Fibroblast of lung (primary cell): ENCODE results near the gene TJP3. TPM values are rescaled to one million over a fixed set of nuclear protein-coding genes. Genes with fewer than 3 reads are reported as not detected.

Experiments
- DNase-seq, 2 donors: peaks; one replicate each; pipeline versions ENCODE4 v3.0.0 to v3.0.0-alpha.2; 2010; ENCODE audit warnings: low read depth in 2 of 2
- H2AFZ ChIP-seq: 2 replicates; pipeline ENCODE4 v1.5.1; 2012; ENCODE audit warnings: low read length, control low read depth, inconsistent platforms
- H3K27ac ChIP-seq: 2 replicates; pipeline ENCODE4 v1.5.1; 2011; ENCODE audit warnings: low read length, control low read depth; ENCODE audit not compliant: insufficient read depth
- H3K27me3 ChIP-seq: 2 replicates; pipeline ENCODE4 v1.5.1; 2011; ENCODE audit warnings: mild to moderate bottlenecking, low read length; ENCODE audit not compliant: control insufficient read depth, insufficient read depth
- H3K36me3 ChIP-seq: 2 replicates; pipeline ENCODE4 v1.5.1; 2011; ENCODE audit warnings: low read length; ENCODE audit not compliant: control insufficient read depth, insufficient read depth
- H3K4me1 ChIP-seq: 2 replicates; pipeline ENCODE4 v1.5.1; 2011; ENCODE audit warnings: low read length; ENCODE audit not compliant: control insufficient read depth, insufficient read depth; ENCODE audit errors: extremely low read depth
- H3K4me2 ChIP-seq: 2 replicates; pipeline ENCODE4 v1.5.1; 2011; ENCODE audit warnings: low read length, control low read depth; ENCODE audit not compliant: insufficient read depth; ENCODE audit errors: extremely low read depth
- H3K4me3 ChIP-seq, 4 experiments: fragments of 200-600 bp in 1 of 4; sonication (generic) in 1 of 4; replicated peaks in 1 of 4; 2 replicates each; pipeline ENCODE4 v1.5.1; 2011 to 2016; ENCODE audit warnings: low read length in 4 of 4, low read depth in 3 of 4, mild to moderate bottlenecking in 3 of 4, control low read depth in 2 of 4, inconsistent platforms in 1 of 4, mixed read lengths in 1 of 4; ENCODE audit not compliant: insufficient read depth in 1 of 4; ENCODE audit errors: control extremely low read depth in 1 of 4
- H3K79me2 ChIP-seq: 2 replicates; pipeline ENCODE4 v1.5.1; 2012; ENCODE audit warnings: mild to moderate bottlenecking, low read length, inconsistent platforms; ENCODE audit not compliant: control insufficient read depth, insufficient read depth
- H3K9ac ChIP-seq: 2 replicates; pipeline ENCODE4 v1.5.1; 2011; ENCODE audit warnings: mild to moderate bottlenecking, low read length, control low read depth; ENCODE audit not compliant: insufficient read depth
- H3K9me3 ChIP-seq: 2 replicates; pipeline ENCODE4 v1.5.1; 2012; ENCODE audit warnings: low read depth, low read length; ENCODE audit not compliant: control insufficient read depth, insufficient read depth
- H4K20me1 ChIP-seq: 2 replicates; pipeline ENCODE4 v1.5.1; 2011; ENCODE audit warnings: low read length; ENCODE audit not compliant: control insufficient read depth, insufficient read depth; ENCODE audit errors: extremely low read depth
- EZH2 ChIP-seq: IDR thresholded peaks from 2 replicates; pipeline ENCODE4 v1.5.1; 2012; ENCODE audit warnings: low read length, control low read depth, mild to moderate bottlenecking; ENCODE audit errors: missing control alignments
- polyA plus RNA-seq, 2 donors: library from polyadenylated mRNA; depleted of rRNA in 1 of 2; stranded (reverse) in 1 of 2; unstranded in 1 of 2; fragments of >200 nt; gene quantifications; 2 replicates each; pipeline ENCODE4 v1.2.1, GENCODE V29; 2011 to 2012; ENCODE audit warnings: missing spikeins in 1 of 2
- total RNA-seq: library from RNA; depleted of rRNA; stranded (reverse); fragments of >200 nt; gene quantifications from 2 replicates; pipeline ENCODE4 v1.2.1, GENCODE V29; 2014
- TF ChIP-seq, protein P1 (sequence below), 2 donors: IDR thresholded peaks in 1 of 2; conservative IDR thresholded peaks in 1 of 2; 1 replicate in 1 of 2; 2 replicates in 1 of 2; pipeline ENCODE4 v1.5.1; 2011 to 2012; ENCODE audit warnings: low read length in 2 of 2, control low read depth in 1 of 2, inconsistent platforms in 1 of 2, low read depth in 1 of 2, mild to moderate bottlenecking in 1 of 2

The TJP3 gene
- total and polyA plus RNA-seq, 2 donors (not counting 1 experiment from before 2014, with no cell fraction given): not detected

GRCh38 chr19:3766520-3766919 lies 58.3 kb downstream of the TJP3 start:
- no peak overlapping the region for H3K9ac ChIP-seq
- no peak for DNase-seq
- no peak for TF ChIP-seq EZH2
- TF ChIP-seq, protein P1, sequence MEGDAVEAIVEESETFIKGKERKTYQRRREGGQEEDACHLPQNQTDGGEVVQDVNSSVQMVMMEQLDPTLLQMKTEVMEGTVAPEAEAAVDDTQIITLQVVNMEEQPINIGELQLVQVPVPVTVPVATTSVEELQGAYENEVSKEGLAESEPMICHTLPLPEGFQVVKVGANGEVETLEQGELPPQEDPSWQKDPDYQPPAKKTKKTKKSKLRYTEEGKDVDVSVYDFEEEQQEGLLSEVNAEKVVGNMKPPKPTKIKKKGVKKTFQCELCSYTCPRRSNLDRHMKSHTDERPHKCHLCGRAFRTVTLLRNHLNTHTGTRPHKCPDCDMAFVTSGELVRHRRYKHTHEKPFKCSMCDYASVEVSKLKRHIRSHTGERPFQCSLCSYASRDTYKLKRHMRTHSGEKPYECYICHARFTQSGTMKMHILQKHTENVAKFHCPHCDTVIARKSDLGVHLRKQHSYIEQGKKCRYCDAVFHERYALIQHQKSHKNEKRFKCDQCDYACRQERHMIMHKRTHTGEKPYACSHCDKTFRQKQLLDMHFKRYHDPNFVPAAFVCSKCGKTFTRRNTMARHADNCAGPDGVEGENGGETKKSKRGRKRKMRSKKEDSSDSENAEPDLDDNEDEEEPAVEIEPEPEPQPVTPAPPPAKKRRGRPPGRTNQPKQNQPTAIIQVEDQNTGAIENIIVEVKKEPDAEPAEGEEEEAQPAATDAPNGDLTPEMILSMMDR (conservative IDR thresholded peaks at IDR 0.05 in 1 of 2, IDR thresholded peaks at IDR 0.05 in 1 of 2; ENCODE audit: low read depth in 1 of 2, low read length in 2 of 2): no peak
- no peak overlapping the region for H3K4me3 ChIP-seq
- no peaks in the 10 kb centered on the region for H3K9me3 ChIP-seq
- peaks cover 2% of the 10 kb centered on the region for H3K4me1 ChIP-seq
- H3K79me2 ChIP-seq: peaks cover 4% of the 10 kb centered on the region
- H2AFZ ChIP-seq: no peak overlapping the region
- H3K4me2 ChIP-seq: no peak overlapping the region
- no peak overlapping the region for H3K27ac ChIP-seq
- peaks cover 3% of the 10 kb centered on the region for H3K36me3 ChIP-seq
- no peaks in the 10 kb centered on the region for H4K20me1 ChIP-seq
- no peaks in the 10 kb centered on the region for H3K27me3 ChIP-seq

DNA sequence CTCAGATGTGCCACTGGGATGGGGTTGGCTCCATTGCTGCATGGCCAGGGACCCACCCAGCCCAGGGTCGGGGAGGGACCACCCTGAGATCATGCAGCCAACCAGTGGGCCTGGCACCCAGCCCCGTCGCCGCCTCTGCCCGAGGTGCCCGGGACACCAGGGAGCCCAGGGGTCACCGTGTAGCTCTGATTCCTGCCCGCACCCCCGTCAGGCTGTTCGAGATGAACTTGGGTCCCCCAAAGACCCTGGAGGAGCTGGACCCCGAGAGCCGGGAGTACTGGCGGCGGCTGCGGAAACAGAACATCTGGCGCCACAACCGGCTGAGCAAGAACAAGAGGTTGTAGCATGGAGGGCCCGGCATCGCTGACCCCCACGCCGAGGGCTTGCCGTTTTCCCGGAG lies 58.9 kb downstream of the TJP3 start:
- peaks cover 2% of the 10 kb centered on the region for H3K4me1 ChIP-seq
- DNase-seq: no peak
- no peaks in the 10 kb centered on the region for H3K27me3 ChIP-seq
- H3K9ac ChIP-seq: no peak overlapping the region
- H2AFZ ChIP-seq: no peak overlapping the region
- no peaks in the 10 kb centered on the region for H3K9me3 ChIP-seq
- no peak for TF ChIP-seq EZH2
- TF ChIP-seq, protein P1 (conservative IDR thresholded peaks at IDR 0.05 in 1 of 2, IDR thresholded peaks at IDR 0.05 in 1 of 2; ENCODE audit: low read depth in 1 of 2, low read length in 2 of 2): no peak
- H3K27ac ChIP-seq: no peak overlapping the region
- H4K20me1 ChIP-seq: no peaks in the 10 kb centered on the region
- H3K4me2 ChIP-seq: no peak overlapping the region
- H3K79me2 ChIP-seq: peaks cover 4% of the 10 kb centered on the region
- no peak overlapping the region for H3K4me3 ChIP-seq
- peaks cover 3% of the 10 kb centered on the region for H3K36me3 ChIP-seq

DNA sequence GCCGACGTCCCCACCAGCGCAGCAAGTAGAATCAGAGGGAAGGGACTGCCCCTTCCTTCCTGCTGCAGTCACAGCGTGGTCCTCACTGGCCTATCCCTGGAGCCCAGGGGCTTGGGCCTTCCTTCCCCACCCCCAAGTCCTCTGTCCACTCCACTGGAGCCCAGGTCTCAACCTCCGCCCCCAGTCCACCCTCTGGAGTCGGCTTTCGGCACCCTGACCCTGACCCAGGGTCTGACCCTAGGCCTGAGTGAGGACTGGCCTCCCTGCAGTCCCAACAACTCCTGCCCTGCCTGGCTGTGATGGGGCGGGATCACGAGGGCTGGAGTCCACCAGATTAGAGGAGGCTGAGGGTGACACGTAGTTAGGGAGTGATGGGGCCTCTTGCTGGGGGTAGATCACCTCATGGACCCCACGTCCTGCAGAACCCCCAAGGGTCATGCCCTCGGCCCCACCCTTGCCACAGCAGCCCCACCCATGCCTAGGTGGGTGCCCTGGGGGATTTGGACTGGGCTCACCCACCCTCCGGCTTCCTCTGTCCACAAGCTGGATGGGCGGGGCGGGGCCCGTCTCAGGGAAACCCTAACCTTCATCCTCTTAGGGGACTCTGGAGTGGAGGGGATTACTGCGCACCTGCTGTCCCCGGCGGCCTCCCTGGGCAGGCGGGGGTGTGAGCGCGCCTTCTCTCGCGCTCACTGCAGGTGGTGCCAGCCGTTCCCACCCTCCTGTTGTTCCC lies 60.0 kb downstream of the TJP3 start:
- Histone ChIP-seq H3K9me3 (no peaks in the 10 kb centered on the region), H4K20me1 (no peaks in the 10 kb centered on the region), H3K79me2 (peaks cover 2% of the 10 kb centered on the region), H3K27me3 (no peaks in the 10 kb centered on the region), H3K4me3 (no peak overlapping the region), H2AFZ (no peak overlapping the region), H3K27ac (no peak overlapping the region), H3K36me3 (peaks cover 3% of the 10 kb centered on the region), H3K9ac (no peak overlapping the region), H3K4me1 (peaks cover 2% of the 10 kb centered on the region), H3K4me2 (no peak overlapping the region)
- no peak for TF ChIP-seq EZH2
- TF ChIP-seq, protein P1 (conservative IDR thresholded peaks at IDR 0.05 in 1 of 2, IDR thresholded peaks at IDR 0.05 in 1 of 2; ENCODE audit: low read depth in 1 of 2, low read length in 2 of 2): no peak
- DNase-seq: no peak
